NCI-H345 (cell line): ENCODE measurements around the gene SP4.

Experiments used
- DNase-seq: peaks from one replicate; lab custom pipeline; 2025; lab: John Stamatoyannopoulos, UW

Gene SP4

DNA sequence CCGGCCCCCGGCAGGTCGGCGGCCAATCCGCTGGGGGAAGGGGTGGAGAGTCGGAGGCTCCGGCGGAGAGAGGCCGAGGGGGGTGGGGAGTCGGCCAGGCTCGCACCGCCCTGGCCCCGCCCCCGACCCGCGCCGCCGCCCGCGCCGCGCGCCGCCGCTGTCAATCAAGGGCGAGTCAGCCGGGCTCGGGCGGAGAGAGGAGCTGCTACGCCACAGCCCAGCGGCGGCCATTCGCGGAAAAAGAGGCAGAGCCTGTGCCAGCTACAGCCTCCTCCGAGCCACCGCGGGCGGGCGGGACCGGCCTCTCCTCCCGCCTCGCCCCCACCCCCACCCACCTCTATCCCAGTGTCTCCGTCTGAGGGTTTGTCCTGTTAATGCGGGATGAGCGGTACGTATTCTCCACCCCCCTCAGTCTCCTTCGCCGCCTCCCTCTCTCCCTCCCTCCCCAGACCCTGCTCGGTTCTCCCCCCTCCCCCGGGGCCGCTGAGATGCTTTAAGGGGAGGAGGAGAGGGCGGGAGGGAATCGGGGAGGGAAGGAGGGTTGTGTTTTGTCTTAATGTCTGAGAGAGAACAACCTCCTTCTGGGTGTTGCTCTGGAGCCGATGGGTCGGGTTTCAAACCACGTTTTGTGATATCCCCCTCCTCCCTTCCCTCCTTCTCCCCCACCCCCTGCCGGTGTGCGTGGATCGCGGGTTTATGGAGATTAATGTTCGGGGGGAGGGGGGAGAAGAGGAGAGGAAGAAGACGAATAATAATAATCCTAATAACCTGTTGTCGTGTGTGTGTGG lies at the start of gene SP4:
SP4 (plus strand) TSS at position 213 of the 788 bp plus-strand sequence; CDS start at position 382, 169 bp downstream.
- peak; percentile 97 for DNase-seq

DNA sequence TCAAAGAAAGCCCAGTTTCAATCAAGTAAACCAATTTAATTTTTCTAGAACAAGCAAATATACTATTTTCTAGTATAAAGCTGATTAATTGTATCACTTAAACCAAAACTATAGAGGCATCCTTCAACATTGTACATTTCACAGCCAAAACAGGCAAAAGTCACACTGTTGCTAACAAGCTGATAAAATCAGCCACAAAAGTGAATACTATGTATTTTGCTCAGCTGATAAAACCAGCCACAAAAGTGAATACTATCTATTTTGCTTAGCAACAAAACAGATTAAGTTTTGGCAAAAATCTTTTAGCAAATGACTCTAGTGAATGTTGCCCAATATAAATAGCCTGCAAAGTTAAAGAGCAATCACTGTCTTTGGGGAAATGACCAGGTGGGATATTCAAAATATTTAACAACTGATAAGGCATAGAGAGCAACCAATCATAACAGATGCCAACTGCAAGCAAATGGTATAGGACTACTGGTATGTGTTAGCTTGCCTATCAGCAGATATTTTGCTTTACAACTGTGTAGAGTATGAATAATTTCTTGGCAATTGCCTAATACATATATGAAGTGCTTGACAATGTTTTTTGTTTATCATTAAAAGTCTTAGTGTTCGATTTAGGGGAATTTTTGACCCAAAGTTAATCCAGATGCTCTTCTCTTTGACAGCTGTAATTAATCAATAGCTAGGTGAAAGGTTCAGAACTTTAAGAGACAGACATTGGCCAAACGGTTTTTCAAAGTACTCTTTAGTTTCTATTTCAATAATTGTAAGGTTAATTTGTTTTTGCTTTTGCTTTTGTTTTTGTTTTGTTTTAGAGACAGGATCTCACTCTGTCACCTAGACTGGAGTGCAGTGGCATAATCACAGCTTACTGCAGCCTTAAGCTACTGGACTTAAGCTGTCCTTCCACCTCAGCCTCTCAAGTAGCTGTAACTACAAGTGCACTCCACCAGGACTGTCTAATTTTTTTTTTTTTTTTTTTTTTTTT lies 44.4 kb upstream of the SP4 start:
- DNase-seq = no peak

DNA sequence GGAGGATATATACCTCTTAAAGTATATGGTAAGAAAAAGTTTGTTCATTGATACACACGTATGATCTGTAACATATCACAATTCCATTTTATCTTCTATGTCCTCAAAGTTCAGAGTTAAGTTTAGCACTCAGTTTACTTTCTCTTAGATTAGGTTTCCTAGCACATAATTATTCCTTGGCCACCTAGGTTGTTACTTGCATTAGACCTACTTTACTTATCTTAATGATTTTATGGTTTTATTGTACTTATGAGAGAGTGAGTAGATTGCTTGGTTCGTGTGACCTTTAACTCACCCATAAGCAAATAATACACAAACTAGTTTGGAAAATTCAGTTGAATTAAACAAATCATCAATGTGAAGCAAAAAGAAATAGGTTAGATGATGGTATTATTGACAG lies 33.9 kb upstream of the SP4 start:
- DNase-seq = no peak

DNA sequence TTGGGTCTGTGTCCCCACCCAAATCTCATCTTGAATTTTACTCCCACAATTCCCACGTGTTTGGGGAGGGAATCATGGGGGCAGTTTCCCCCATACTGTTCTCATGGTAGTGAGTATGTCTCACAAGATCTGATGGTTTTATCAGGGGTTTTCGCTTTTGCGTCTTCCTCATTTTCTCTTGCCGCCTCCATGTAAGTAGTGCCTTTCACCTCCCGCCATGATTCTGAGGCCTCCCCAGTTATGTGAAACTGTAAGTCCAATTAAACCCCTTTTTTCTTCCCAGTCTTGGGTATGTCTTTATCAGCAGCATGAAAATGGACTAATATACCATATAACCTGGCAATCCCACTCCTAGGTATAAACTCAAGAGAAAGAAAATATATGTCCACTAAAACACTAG lies 25.9 kb upstream of the SP4 start:
- no peak for DNase-seq

DNA sequence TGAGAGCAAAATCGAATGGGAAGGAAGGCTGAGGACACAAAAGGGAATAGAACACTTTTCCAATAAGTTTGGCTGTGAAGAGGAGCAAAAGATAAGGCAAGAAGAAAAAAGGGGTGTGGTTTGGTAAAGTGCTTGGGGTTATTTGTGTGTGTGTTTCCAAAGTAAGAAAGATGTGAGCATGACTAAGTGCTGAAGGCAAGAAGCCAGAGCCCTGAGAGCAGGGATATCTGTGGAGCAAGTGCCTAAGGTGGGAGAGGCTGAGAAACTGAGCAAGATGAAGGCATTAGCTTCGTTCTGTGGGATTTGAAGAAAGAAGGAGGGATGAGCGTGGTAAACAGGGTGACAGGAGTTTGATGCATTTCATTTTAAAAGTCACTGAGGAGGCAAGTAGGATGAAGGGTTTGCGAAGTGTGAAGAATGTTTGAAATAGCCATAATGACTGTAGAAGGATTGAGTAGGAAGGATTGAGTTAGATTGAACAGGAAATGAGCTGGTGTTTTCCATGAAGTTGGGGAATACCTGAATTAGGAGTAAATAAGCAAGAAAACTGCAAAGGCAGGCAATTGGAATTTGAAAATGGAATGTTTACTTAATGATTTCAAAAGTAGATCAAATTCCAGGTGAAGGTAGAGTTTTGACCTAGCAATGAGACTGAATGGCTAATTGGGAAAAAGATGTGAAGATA lies 19.9 kb upstream of the SP4 start:
- no peak for DNase-seq

DNA sequence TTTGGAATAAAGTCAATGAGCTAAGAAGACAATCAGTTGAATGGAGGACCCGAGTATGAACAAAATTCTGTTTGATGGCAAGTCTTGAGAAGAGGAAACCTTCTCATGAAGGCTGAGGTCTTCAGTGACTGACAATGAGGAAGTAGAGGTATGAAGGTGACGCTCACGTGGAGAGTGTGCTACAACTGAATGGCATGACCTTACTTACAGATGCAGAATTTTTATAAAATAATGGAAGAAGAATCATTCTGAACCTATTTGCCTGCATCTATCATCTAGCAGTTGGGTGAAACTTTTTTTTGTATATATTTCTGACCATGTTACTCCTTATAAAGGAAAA lies 19.4 kb upstream of the SP4 start:
- no peak for DNase-seq

DNA sequence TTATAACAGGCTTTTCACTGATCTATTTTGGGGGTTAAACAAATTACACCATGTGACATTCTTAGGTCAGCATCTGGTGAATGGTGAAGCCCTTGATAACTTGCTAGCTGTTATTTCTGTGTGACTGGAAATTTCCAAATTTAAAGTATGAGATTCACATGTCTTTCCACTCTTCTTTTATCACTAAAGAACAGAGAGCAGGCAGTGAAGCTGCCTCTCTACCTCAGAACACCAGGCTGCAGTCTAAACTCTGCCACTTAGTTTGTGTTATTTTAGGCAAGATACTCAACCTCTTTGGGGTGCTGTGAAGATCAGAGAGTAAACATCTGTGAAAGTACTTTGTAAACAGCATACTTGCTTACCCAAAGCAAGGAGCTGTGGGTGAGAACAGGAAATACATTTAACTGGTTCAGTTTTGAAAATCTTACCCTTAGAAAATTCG lies 15.5 kb upstream of the SP4 start:
- no peak for DNase-seq

DNA sequence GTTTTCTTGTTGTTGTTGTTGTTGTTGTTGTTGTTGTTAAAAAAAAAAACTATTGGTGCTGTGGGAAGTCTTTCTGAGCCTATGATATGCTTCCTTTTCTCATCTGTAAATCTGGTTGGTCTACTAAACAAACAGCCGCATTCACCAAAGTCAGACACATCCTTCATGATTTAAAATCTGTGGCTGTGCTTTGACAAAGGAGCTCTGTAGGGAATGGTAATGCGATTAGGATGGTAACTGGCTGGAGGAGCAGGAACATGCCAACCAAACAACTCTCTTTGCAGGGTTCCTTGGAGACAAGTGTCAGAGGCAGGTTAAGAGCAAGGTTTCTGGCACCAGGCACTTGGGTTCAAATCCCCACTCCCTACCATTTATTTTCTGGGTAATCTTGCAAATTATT lies 14.9 kb upstream of the SP4 start:
- no peak for DNase-seq

DNA sequence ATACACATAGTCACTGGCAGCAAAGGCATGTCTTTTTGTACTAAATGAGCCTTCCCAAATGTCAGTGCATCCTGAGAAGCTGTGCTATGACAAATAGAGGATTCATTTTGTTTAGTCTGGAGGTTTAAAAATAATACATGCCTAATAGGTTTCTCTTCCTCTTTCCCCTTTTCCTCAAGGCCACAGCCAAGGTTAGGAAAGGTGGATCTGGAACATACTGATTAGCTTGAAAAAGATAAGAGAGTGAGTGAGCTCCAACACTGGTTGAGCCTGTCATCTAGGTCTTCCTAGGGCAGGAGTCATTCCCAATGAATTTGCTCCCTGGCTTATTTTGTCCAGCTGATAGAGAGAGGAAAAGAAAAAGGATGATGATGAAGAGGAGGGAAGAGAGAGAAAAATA lies 14.4 kb upstream of the SP4 start:
- no peak for DNase-seq

DNA sequence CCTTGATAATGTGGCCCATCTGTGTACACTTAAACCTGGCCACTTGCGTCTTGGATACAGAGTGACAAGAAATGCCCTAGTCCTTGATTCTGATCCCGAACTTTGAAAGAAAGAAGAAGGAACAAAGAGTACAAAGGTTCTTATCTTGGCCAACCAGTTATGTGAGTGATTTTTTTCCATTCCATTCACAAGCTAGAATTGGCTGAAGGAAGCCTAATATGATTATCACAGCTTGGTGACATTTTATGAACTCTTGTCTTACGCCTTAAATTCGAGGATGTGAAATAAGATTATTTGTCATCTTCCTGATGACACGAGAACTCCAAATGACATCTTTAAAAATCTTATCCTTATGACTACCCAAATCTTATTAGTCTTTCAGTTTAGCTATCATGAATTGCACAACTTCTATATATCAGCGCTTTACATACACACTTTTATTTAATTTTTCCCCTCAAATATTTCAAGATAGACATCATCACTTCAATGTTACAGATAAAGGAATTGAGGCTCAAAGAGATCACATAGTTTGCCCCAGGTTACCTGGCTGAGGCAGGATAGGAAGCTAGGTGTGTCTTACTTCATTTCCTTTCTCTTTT lies 13.0 kb upstream of the SP4 start:
- DNase-seq = no peak

DNA sequence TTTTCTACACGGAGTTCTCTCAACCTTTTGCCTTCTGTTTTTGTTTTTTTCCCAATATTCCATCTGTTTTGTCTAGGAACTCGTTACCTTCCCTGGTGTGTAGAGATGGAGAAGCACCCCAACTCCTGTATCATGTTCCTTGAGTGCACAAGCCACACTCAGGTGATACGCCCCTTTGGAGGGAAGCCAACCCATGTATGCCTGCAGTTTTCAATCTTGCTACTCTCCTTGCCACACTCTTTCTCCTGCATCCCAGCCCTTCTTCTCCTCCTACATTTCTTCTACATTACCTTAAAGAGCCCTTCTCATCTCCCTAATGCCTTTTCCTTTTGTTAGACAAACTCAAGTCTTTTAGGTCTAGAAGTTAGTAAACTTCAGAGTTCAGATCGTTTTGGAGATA lies 10.2 kb upstream of the SP4 start:
- no peak for DNase-seq

DNA sequence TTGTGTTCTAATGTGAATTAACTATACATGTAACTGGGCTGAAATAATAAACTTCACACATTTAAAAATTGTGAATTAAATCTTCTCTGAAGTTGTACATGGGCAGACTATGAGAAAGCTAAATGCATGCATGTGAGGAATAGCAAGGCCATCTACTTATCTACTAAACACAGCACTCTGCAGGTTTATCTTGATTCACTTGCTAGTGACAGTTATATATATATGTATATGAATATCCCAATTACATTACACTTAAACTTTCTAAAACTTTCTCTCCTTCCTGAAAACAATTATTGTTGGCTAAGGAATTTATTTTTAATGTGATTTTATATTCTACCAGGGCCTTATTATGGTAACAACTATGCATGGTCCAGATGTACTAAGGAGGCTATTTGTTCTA lies 5.1 kb upstream of the SP4 start:
- DNase-seq = no peak

DNA sequence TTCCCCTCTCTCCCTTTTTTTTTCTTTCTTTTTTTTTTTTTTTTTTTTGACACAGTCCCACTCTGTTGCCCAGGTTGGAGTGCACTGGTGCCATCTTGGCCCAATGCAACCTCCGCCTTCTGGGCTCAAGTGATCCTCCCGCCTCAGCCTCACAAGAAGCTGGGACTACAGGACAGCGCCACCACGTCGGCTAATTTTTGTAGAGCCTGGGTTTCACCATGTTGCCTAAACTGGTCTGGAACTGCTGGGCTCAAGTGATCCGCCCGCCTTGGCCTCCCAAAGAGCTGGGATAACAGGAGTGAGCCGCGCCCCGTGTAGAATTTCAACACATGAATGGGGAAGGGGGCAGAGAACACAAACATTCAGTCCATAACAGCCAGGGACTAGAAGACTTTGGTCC lies 2.6 kb upstream of the SP4 start:
- no peak for DNase-seq

DNA sequence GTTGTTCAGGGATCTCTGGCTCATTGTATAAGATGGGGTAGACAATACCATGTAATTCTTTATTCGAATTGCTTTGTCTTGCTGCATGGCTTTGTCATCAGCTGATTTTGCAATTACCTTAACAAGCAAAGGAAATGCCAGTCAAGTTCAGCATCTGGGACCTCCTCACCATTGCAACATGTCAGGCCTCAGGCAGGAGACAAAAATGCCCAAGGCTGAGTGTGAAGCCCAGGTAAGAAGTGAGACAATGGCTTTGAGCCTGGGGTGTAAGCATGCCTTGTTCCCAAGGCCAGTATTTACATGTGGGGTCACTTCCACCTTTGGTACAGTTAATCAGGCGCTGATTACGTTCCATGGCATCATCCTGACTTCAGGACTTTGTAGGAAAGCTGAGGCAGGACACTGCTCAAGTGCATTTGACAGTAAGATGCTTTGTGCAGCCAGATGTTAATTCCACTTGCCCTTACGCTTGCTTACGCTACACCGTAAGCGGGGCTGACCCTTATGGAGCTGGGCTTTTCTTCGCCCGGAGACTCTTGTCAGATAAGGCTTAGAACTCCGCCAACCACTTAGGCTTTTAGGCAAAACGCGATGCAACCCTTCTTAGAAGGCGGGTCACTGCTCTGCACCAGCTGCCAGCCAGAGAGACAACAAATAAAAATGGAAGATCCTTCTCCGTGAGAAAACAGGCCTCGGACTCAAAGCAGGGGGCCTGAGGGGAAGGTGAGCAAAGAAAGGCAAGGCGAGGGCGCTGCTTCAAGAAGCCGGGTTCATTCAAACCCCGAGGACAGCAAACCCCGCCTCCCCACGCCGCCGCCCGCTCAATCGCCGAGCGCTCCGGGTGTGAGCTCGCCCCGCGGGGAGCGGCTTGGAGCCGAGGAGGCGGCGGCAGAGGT lies 1.3 kb upstream of the SP4 start:
- no peak for DNase-seq

DNA sequence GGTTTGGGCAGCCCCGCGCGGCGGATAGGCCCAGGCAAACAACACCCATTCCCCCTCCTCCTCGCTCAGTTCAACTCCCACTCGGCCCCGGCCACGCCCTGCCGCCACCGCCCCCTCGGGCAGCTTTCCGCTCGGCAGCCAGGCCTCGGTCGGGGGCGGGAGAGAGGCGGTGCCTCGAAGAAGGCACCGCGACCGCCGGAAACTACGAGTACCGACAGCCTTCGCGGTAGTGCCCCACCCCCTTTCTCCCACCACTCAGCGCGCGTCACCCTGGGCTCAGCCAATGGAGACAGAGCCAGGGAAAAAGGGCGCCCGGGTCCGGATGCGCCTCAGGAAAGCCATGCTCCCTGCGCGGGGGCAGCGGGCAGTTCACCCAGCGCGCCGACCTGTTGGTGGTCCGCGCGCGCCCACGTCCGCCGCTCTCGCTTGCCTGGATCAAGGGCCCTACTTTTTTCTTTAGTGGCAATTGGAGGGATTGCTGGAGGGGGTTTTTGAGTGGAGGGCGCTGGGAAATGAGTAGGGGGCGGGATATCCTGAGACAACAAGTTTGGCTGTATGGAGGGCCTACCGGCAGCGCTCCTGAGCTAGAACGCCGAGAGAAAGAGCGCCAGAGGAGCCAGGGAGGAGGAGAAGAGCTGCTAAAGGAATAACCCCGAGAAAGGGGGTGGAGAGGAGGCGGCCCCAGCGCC lies 557 bp upstream of the SP4 start:
- peak; percentile 99 for DNase-seq

DNA sequence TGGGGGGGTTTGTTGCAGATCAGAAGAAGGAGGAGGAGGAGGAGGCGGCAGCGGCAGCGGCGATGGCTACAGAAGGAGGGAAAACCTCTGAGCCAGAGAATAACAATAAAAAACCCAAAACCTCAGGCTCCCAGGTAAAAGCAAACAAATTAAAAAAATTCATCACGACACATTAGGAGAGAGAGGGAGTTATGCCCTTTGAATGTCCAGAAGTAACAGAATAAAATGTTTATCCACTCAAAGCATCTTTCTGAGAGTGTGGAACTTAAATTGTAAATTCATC lies 717 bp downstream of the SP4 start:
- no peak for DNase-seq

DNA sequence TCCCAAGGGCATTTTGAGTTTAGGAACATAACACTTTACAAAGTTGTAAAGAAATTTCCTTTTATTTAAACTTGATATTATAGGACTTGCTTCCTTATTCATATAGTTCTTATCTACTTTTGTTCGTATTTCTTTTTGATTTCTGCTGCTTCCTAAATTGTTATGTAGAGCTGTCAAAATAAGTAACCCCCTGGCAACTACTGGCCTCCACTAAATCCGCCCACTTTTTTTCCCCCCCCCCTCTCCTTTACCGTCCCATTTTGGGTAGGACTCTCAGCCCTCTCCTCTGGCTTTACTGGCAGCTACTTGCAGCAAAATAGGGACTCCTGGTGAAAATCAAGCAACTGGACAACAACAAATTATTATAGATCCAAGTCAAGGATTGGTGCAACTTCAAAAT lies 1.1 kb downstream of the SP4 start:
- DNase-seq = no peak

DNA sequence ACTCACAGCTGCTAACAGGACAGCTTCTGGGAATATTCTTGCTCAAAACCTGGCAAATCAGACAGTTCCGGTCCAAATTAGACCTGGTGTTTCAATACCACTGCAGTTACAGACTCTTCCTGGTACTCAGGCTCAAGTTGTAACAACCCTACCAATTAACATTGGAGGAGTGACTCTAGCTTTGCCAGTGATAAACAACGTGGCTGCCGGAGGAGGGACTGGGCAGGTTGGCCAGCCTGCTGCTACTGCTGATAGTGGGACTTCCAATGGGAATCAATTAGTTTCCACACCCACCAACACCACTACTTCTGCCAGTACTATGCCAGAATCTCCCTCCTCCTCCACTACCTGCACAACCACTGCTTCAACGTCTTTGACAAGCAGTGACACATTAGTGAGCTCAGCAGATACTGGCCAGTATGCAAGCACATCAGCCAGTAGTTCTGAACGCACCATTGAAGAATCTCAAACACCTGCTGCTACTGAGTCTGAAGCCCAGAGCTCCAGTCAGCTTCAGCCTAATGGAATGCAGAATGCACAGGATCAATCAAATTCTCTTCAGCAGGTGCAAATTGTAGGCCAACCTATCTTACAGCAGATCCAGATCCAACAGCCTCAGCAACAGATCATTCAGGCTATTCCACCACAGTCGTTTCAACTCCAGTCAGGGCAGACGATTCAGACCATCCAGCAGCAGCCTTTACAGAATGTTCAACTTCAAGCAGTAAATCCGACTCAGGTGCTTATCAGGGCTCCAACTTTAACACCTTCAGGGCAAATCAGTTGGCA lies 2.1 kb downstream of the SP4 start:
- peak; percentile 27 for DNase-seq

DNA sequence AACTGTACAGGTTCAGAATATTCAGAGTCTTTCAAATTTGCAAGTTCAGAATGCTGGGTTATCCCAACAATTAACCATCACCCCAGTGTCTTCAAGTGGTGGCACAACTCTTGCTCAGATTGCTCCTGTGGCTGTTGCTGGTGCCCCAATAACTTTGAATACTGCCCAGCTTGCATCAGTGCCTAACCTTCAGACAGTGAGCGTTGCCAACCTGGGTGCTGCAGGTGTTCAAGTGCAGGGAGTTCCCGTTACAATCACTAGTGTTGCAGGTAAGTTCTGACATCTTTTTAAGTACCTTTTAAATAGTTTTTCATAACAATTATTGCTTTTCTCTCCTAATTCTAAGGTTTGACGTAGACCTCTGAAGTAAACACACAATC lies 2.7 kb downstream of the SP4 start:
- peak; percentile 18 for DNase-seq
